ENCODE data around the gene TNFRSF14.

Gene TNFRSF14

GRCh38 chr1:2561898-2562895 lies 6.0 kb downstream of the TNFRSF14 start:
- peak; percentile 62 for TF ChIP-seq CTCF (IDR thresholded peaks at IDR 0.05; ENCODE audit: extremely low read depth, insufficient read depth, missing control alignments)
- in situ Hi-C loops (cut with MboI; ENCODE audit: low pct_unique_long_range_greater_than_20kb, low sequenced_read_pairs, unreplicated experiment), result no loop called here
- DNase-seq (ENCODE audit: low spot score), result no peak

GRCh38 chr1:2563205-2563604 lies 7.0 kb downstream of the TNFRSF14 start:
- no peak for DNase-seq (ENCODE audit: low spot score)
- TF ChIP-seq CTCF (IDR thresholded peaks at IDR 0.05; ENCODE audit: extremely low read depth, insufficient read depth, missing control alignments), result no peak
- in situ Hi-C loops (cut with MboI; ENCODE audit: low pct_unique_long_range_greater_than_20kb, low sequenced_read_pairs, unreplicated experiment), result no loop called here

- no peak for DNase-seq (ENCODE audit: low spot score)
- in situ Hi-C loops (cut with MboI; ENCODE audit: low pct_unique_long_range_greater_than_20kb, low sequenced_read_pairs, unreplicated experiment), result no loop called here
- no peak for TF ChIP-seq CTCF (IDR thresholded peaks at IDR 0.05; ENCODE audit: extremely low read depth, insufficient read depth, missing control alignments)
Measured at GRCh38 chr1:2564006-2564814, 8.0 kb downstream of the TNFRSF14 start.

GRCh38 chr1:2564815-2565374 lies 8.7 kb downstream of the TNFRSF14 start:
- in situ Hi-C loops (cut with MboI; ENCODE audit: low pct_unique_long_range_greater_than_20kb, low sequenced_read_pairs, unreplicated experiment), result no loop called here
- DNase-seq (ENCODE audit: low spot score), result no peak
- no peak for TF ChIP-seq CTCF (IDR thresholded peaks at IDR 0.05; ENCODE audit: extremely low read depth, insufficient read depth, missing control alignments)

GRCh38 chr1:2566101-2567045 lies 10.2 kb downstream of the TNFRSF14 start:
- no peak for DNase-seq (ENCODE audit: low spot score)
- no peak for TF ChIP-seq CTCF (IDR thresholded peaks at IDR 0.05; ENCODE audit: extremely low read depth, insufficient read depth, missing control alignments)
- in situ Hi-C loops (cut with MboI; ENCODE audit: low pct_unique_long_range_greater_than_20kb, low sequenced_read_pairs, unreplicated experiment), result no loop called here

Data from GM13977 (cell line).